Measurements from ENCODE around the gene MED12L. TPM values are rescaled to one million over a fixed set of nuclear protein-coding genes. Genes with fewer than 3 reads are reported as not detected.
"Not testable (repeated sequence)": the region's sequence is repeated elsewhere in the genome, so short reads cannot be mapped to it uniquely, and the experiment has no call there.

Gene MED12L
- polyA plus RNA-seq, 1 donor from 2014 or later = 28.5 TPM

DNA sequence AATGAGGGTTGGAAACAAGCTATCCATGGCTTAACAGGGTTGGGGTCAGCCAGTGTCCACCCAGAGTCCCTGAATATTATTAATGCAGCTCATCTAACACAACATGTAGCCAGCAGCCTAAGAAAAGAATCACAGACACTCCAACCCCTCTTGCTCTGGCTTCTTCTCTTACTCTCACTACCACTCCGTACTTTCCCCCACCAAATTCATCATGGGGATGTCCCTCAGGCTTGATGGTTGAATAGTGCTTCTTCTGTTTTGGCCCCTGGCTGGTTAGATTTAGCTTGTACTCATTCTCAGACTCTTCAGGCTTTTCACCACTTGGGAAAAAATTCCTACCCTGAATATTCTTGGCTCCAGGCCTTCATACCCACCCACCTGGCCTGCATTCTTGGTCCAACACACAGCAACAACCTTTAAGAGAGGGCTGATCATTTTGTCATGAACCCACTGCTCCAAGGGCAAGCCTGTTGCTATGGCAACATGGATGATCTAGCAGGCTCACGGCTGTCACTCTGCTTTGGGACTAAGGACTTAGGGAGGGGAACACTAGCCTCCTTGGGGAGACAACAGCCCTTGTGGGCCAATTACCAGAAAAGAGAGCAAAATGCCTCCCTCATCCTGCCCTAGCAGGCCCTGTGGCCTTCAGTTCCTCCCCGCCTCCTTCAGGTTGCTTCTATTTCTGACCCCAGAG is 9.4 kb upstream of the MED12L start:
- no peaks in the 10 kb centered on the region for H3K9me3 ChIP-seq (ENCODE audit: low read length)
- H3K36me3 ChIP-seq (ENCODE audit: insufficient read depth, low read length) = no peaks in the 10 kb centered on the region
- TF ChIP-seq MXI1 (conservative IDR thresholded peaks at IDR 0.05; ENCODE audit: poor library complexity, severe bottlenecking) (no peak), REST (IDR thresholded peaks at IDR 0.05; ENCODE audit: borderline replicate concordance) (no peak), RAD21 (conservative IDR thresholded peaks at IDR 0.05) (no peak), SMC3 (conservative IDR thresholded peaks at IDR 0.05; ENCODE audit: poor library complexity) (no peak), EZH2 (IDR thresholded peaks at IDR 0.05; ENCODE audit: borderline replicate concordance, insufficient read depth, low read length, poor library complexity, severe bottlenecking) (no peak), POLR2AphosphoS5 (IDR thresholded peaks at IDR 0.05) (no peak), EP300 (conservative IDR thresholded peaks at IDR 0.05; ENCODE audit: poor library complexity, severe bottlenecking) (no peak), TAF1 (IDR thresholded peaks at IDR 0.05; ENCODE audit: low read depth) (no peak)
- TF ChIP-seq, protein P1, sequence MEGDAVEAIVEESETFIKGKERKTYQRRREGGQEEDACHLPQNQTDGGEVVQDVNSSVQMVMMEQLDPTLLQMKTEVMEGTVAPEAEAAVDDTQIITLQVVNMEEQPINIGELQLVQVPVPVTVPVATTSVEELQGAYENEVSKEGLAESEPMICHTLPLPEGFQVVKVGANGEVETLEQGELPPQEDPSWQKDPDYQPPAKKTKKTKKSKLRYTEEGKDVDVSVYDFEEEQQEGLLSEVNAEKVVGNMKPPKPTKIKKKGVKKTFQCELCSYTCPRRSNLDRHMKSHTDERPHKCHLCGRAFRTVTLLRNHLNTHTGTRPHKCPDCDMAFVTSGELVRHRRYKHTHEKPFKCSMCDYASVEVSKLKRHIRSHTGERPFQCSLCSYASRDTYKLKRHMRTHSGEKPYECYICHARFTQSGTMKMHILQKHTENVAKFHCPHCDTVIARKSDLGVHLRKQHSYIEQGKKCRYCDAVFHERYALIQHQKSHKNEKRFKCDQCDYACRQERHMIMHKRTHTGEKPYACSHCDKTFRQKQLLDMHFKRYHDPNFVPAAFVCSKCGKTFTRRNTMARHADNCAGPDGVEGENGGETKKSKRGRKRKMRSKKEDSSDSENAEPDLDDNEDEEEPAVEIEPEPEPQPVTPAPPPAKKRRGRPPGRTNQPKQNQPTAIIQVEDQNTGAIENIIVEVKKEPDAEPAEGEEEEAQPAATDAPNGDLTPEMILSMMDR (IDR thresholded peaks at IDR 0.05; ENCODE audit: poor library complexity, severe bottlenecking) = no peak
- no peaks in the 10 kb centered on the region for H3K27me3 ChIP-seq (ENCODE audit: insufficient read depth, low read depth, low read length)
- H3K27ac ChIP-seq (ENCODE audit: low read length) = peak overlapping the region; percentile 26
- no peak overlapping the region for H3K4me2 ChIP-seq (ENCODE audit: low read length)
- H2AFZ ChIP-seq (ENCODE audit: low read depth, low read length) = no peak overlapping the region
- H3F3A ChIP-seq (ENCODE audit: insufficient read depth, low read length, poor library complexity, severe bottlenecking) = no peaks in the 10 kb centered on the region
- H3K9ac ChIP-seq (ENCODE audit: low read length) = no peak overlapping the region
- H4K20me1 ChIP-seq (ENCODE audit: insufficient read depth) = no peaks in the 10 kb centered on the region
- peak overlapping the region; percentile 4 for H3K4me3 ChIP-seq (ENCODE audit: low read length)
- H3K79me2 ChIP-seq (replicated peaks; ENCODE audit: insufficient read depth, low read length) = no peaks in the 10 kb centered on the region
- no peaks in the 10 kb centered on the region for H3K9me2 ChIP-seq (ENCODE audit: insufficient read depth, low read length)

DNA sequence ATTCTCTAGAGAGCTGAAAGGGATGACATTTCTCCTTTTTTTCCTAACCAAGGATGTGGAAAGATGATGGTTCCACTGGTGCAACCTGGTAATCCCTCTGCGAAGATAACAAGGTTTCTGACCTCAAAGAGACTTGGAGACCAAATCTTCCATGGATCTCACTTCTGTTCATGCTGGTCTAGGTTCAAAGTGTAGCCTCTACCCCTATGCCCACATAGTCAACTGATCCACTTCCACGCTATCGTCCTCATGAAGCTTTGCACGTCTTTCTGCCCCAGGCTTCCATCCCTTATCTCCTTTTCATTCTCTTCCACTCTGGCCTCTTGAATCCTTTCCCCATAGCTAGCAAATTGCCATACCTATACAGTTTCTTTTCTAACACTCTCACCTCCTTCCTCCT is 8.8 kb upstream of the MED12L start:
- no peaks in the 10 kb centered on the region for H3K9me3 ChIP-seq (ENCODE audit: low read length)
- H3K9me2 ChIP-seq (ENCODE audit: insufficient read depth, low read length) = no peaks in the 10 kb centered on the region
- no peak overlapping the region for H2AFZ ChIP-seq (ENCODE audit: low read depth, low read length)
- H3F3A ChIP-seq (ENCODE audit: insufficient read depth, low read length, poor library complexity, severe bottlenecking) = no peaks in the 10 kb centered on the region
- no peak for TF ChIP-seq POLR2AphosphoS5 (IDR thresholded peaks at IDR 0.05)
- no peaks in the 10 kb centered on the region for H3K27me3 ChIP-seq (ENCODE audit: insufficient read depth, low read depth, low read length)
- H3K79me2 ChIP-seq (replicated peaks; ENCODE audit: insufficient read depth, low read length) = no peaks in the 10 kb centered on the region
- H3K4me3 ChIP-seq (ENCODE audit: low read length) = peak overlapping the region; percentile 4
- H3K36me3 ChIP-seq (ENCODE audit: insufficient read depth, low read length) = no peaks in the 10 kb centered on the region
- no peak overlapping the region for H3K4me2 ChIP-seq (ENCODE audit: low read length)
- no peaks in the 10 kb centered on the region for H4K20me1 ChIP-seq (ENCODE audit: insufficient read depth)
- H3K27ac ChIP-seq (ENCODE audit: low read length) = peak overlapping the region; percentile 26
- H3K9ac ChIP-seq (ENCODE audit: low read length) = no peak overlapping the region

GRCh38 chr3:151081082-151081481 is 4.4 kb upstream of the MED12L start:
- not testable (repeated sequence) for H3K79me2 ChIP-seq (replicated peaks; ENCODE audit: insufficient read depth, low read length); H3K27ac ChIP-seq (ENCODE audit: low read length); H3K9ac ChIP-seq (ENCODE audit: low read length)

More at GRCh38 chr3:151081082-151081481, 4.4 kb upstream of the MED12L start:
- not testable (repeated sequence) for H3K27me3 ChIP-seq (ENCODE audit: insufficient read depth, low read depth, low read length); H3K4me2 ChIP-seq (ENCODE audit: low read length); H3F3A ChIP-seq (ENCODE audit: insufficient read depth, low read length, poor library complexity, severe bottlenecking); H3K9me2 ChIP-seq (ENCODE audit: insufficient read depth, low read length); H3K36me3 ChIP-seq (ENCODE audit: insufficient read depth, low read length); H3K4me3 ChIP-seq (ENCODE audit: low read length); H4K20me1 ChIP-seq (ENCODE audit: insufficient read depth); H2AFZ ChIP-seq (ENCODE audit: low read depth, low read length); H3K9me3 ChIP-seq (ENCODE audit: low read length)
